ENCODE data around the gene CPNE9. TPM values are rescaled to one million over a fixed set of nuclear protein-coding genes. Genes with fewer than 3 reads are reported as not detected.

The CPNE9 gene
- total RNA-seq, 1 donor from 2014 or later = 1.3 TPM

DNA sequence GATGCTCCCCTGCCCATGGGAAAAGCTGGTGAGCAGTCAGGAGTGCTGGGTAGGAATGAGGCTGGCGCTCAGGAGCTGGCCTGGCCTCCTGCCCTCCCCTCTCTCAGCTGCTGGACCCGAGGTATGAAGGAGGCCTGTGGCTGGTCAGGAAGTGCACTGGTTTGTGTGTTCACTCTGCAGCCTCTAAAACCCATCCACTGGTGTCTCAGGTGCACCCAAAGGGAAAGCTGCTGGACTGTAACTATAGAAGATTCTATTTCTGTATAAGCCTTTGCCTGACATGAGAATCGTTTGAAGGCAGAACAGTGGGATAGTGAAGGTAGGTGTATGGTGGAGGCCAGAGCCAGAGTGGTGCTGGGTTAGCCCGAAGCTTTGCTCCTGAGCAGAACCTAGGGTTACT lies 5.7 kb upstream of the CPNE9 start:
- Mint-ChIP-seq H3K27me3 (ENCODE audit: low read depth) (peaks cover 10% of the 10 kb centered on the region), H3K27ac (ENCODE audit: unreplicated experiment) (no peak overlapping the region), H3K4me1 (no peaks in the 10 kb centered on the region), H3K9me3 (no peaks in the 10 kb centered on the region), H3K4me3 (no peak overlapping the region), H3K36me3 (ENCODE audit: low read depth) (no peaks in the 10 kb centered on the region)
- TF ChIP-seq, protein P1, sequence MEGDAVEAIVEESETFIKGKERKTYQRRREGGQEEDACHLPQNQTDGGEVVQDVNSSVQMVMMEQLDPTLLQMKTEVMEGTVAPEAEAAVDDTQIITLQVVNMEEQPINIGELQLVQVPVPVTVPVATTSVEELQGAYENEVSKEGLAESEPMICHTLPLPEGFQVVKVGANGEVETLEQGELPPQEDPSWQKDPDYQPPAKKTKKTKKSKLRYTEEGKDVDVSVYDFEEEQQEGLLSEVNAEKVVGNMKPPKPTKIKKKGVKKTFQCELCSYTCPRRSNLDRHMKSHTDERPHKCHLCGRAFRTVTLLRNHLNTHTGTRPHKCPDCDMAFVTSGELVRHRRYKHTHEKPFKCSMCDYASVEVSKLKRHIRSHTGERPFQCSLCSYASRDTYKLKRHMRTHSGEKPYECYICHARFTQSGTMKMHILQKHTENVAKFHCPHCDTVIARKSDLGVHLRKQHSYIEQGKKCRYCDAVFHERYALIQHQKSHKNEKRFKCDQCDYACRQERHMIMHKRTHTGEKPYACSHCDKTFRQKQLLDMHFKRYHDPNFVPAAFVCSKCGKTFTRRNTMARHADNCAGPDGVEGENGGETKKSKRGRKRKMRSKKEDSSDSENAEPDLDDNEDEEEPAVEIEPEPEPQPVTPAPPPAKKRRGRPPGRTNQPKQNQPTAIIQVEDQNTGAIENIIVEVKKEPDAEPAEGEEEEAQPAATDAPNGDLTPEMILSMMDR (conservative IDR thresholded peaks at IDR 0.05) = no peak
- DNase-seq (ENCODE audit: low read depth, low spot score) = no peak

DNA sequence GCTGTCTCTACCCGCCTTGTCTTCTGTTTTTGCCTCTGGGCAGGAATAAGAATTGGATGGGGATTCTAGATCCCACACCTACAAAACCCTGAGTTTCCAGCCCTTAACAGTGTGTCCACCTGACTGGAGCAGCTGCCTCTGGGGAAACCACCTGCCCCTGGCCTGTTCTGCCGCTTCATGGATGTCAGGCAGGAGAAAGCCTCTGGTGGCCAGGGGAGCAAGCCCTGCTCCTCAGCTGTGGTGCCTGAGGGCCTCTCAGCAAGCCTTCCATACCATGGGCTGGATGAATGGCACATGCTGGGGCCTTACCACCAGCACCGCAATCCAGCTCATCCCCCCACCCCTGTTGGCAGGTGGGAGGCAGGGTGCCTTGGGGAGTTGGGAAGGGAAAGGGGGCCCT lies 5.3 kb upstream of the CPNE9 start:
- Mint-ChIP-seq H3K27ac (ENCODE audit: unreplicated experiment) (no peak overlapping the region), H3K4me1 (no peaks in the 10 kb centered on the region), H3K27me3 (ENCODE audit: low read depth) (peaks cover 14% of the 10 kb centered on the region), H3K9me3 (no peaks in the 10 kb centered on the region), H3K36me3 (ENCODE audit: low read depth) (no peaks in the 10 kb centered on the region), H3K4me3 (no peak overlapping the region)
- DNase-seq (ENCODE audit: low read depth, low spot score) = no peak
- TF ChIP-seq, protein P1 (conservative IDR thresholded peaks at IDR 0.05) = no peak

DNA sequence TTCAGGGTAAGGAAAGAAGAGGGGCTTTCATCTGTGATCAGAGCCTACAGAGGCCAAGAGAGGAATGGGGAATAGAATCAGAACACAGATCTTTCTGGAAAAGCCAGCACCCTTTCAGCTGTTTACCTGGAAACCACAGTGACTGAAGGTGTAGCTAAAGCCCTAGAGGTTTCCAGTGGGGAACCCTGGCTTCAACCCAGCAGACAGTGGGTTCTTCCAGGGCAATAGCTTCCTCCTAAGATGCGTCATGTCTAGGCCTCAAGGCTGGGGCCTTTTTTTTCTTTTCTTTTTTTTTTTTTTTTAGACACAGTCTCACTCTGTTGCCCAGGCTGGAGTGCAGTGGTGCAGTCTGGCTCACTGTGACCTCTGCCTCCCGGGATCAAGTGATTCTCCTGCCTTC lies 3.1 kb upstream of the CPNE9 start:
- Mint-ChIP-seq H3K36me3 (ENCODE audit: low read depth) (no peaks in the 10 kb centered on the region), H3K4me3 (no peak overlapping the region), H3K4me1 (peaks cover 4% of the 10 kb centered on the region), H3K27ac (ENCODE audit: unreplicated experiment) (no peak overlapping the region), H3K9me3 (no peaks in the 10 kb centered on the region), H3K27me3 (ENCODE audit: low read depth) (peaks cover 33% of the 10 kb centered on the region)
- TF ChIP-seq, protein P1 (conservative IDR thresholded peaks at IDR 0.05) = no peak
- DNase-seq (ENCODE audit: low read depth, low spot score) = no peak

DNA sequence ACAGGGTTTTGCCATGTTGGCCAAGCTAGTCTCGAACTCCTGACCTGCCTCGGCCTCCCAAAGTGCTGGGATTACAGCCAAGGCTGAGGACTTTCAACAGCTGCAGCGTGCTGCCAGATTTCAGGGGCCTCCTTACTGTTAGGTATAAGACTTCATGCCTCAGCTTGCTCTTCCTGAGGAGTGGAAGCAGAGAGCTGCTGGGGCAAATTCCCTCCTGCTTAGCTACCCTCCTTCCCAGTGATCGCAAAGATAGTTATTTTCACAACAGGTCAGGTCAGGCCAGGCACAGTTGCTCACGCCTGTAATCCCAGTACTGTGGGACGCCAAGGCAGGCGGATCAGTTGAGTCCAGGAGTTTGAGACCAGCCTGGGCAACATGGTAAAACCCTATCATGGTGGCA lies 2.6 kb upstream of the CPNE9 start:
- Mint-ChIP-seq H3K9me3 (no peaks in the 10 kb centered on the region), H3K27ac (ENCODE audit: unreplicated experiment) (no peak overlapping the region), H3K4me3 (no peak overlapping the region), H3K4me1 (peaks cover 4% of the 10 kb centered on the region), H3K36me3 (ENCODE audit: low read depth) (no peaks in the 10 kb centered on the region), H3K27me3 (ENCODE audit: low read depth) (peaks cover 37% of the 10 kb centered on the region)
- TF ChIP-seq, protein P1 (conservative IDR thresholded peaks at IDR 0.05) = no peak
- DNase-seq (ENCODE audit: low read depth, low spot score) = no peak

DNA sequence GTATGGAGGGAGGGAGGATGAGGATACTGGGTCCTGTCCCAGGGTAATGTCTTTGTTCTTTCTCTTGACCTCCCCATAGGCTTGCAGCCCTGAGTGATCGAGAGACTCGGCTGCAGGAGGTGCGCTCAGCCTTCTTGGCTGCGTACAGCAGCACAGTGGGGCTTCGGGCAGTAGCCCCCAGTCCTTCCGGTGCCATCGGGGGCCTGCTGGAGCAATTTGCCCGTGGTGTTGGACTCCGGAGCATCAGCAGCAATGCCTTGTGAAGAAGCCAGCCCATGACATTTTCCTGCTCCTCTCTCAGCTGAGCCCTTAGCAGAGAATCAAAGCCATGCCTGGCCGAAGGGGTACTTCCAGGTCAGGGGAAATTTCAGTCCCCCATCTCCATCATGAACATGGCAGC lies 1.9 kb upstream of the CPNE9 start:
- Mint-ChIP-seq H3K36me3 (ENCODE audit: low read depth) (no peaks in the 10 kb centered on the region), H3K27me3 (ENCODE audit: low read depth) (peaks cover 44% of the 10 kb centered on the region), H3K27ac (ENCODE audit: unreplicated experiment) (no peak overlapping the region), H3K4me1 (peaks cover 4% of the 10 kb centered on the region), H3K4me3 (no peak overlapping the region), H3K9me3 (no peaks in the 10 kb centered on the region)
- TF ChIP-seq, protein P1 (conservative IDR thresholded peaks at IDR 0.05) = no peak
- DNase-seq (ENCODE audit: low read depth, low spot score) = no peak

DNA sequence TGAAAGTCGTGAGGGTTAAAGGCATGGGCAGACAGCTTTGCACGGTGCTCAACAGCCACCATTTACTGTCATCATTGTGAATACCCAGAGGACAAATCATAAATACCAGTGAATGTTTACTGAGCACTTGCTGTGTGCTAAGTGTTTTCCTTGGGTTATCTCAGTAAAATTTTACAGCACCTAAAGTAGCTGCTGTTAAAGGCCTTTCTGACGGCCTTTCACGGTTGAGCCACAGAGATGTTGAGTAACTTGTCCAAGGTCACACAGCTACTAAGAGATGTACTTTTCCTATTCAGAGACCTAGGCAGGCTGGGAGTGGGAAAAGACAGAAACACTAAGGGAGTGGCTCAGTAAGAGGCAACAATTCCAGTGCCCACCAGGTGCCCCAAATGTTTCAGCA lies 393 bp upstream of the CPNE9 start:
- H3K27ac Mint-ChIP-seq (ENCODE audit: unreplicated experiment) = no peak overlapping the region
- H3K36me3 Mint-ChIP-seq (ENCODE audit: low read depth) = no peaks in the 10 kb centered on the region
- no peaks in the 10 kb centered on the region for H3K9me3 Mint-ChIP-seq
- H3K27me3 Mint-ChIP-seq (ENCODE audit: low read depth) = peaks cover 52% of the 10 kb centered on the region
- DNase-seq (ENCODE audit: low read depth, low spot score) = no peak
- TF ChIP-seq, protein P1 (conservative IDR thresholded peaks at IDR 0.05) = no peak
- H3K4me3 Mint-ChIP-seq = peak overlapping the region; percentile 41
- peaks cover 4% of the 10 kb centered on the region for H3K4me1 Mint-ChIP-seq

Measured in neural crest cell (in vitro differentiated cells).